ENCODE data around the gene CD6. TPM values are rescaled to one million over a fixed set of nuclear protein-coding genes. Genes with fewer than 3 reads are reported as not detected.

The CD6 gene
- total and polyA plus RNA-seq, 2 experiments from 2014 or later: 0.03 TPM; not detected in 1

DNA sequence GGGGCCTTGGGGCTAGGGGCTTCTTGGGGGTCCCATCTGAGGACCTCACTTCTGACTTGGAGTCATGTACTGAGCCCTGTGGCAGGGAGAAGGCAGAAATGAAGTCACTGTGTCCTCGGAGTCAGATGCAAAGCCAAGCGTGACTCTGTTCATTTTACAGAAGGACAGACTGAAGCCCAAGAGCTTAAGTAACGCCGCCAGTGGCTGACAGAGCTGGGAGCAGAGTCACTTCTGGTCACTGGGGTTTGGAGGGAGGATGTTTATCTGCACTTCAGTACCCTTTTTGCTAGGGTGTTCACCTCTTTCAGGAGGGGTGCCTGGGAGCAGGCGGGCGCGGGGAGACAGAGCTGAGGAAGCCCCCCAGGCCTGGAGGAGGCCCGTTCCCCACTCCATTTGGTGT, 10.7 kb downstream of the CD6 start:
- H2AFZ ChIP-seq: no peak overlapping the region

DNA sequence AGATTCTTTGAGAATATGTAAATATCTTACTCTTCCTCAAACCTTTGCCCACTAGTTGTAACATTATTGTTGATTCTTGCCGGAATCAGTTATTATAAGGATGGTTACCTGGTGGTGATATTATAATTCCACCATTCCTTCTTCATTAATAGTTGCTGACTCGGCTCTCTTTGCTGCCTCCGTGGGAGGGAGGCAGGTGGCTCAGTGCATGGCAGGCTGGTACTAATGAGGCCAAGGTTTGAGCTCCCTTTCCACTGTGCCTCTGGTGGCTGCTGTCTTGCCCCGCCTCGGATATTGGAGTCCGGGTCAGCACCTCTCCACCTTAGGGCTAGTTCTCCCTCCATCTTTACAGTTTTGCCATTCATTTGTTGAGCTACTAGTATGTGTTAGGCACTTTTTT, 12.7 kb downstream of the CD6 start:
- Histone ChIP-seq H3K36me3 (replicated peaks; ENCODE audit: insufficient read depth, low read depth) (no peaks in the 10 kb centered on the region), H3K4me3 (no peak overlapping the region), H4K20me1 (ENCODE audit: insufficient read depth, poor library complexity, severe bottlenecking) (no peaks in the 10 kb centered on the region), H2AFZ (no peak overlapping the region), H3K4me1 (ENCODE audit: insufficient read depth) (no peaks in the 10 kb centered on the region), H3K4me2 (no peak overlapping the region), H3K27me3 (no peaks in the 10 kb centered on the region), H3K79me2 (no peaks in the 10 kb centered on the region), H3K9me2 (replicated peaks; ENCODE audit: insufficient read depth) (no peaks in the 10 kb centered on the region), H3K27ac (no peak overlapping the region), H3K9me3 (ENCODE audit: low read depth) (no peaks in the 10 kb centered on the region)
- no peak for DNase-seq (ENCODE audit: low spot score)
- TF ChIP-seq EZH2 (IDR thresholded peaks at IDR 0.05; ENCODE audit: borderline replicate concordance): no peak
- WGBS (ENCODE audit: low lambda C conversion rate, missing lambda C conversion rate): 74% methylated on average over 6 of the region's 6 CpGs

More for the DNA sequence above, 10.7 kb downstream of the CD6 start:
- H3K36me3 ChIP-seq (replicated peaks; ENCODE audit: insufficient read depth, low read depth): no peaks in the 10 kb centered on the region
- no peaks in the 10 kb centered on the region for H3K4me1 ChIP-seq (ENCODE audit: insufficient read depth)
- H3K27me3 ChIP-seq: no peaks in the 10 kb centered on the region
- no peak for DNase-seq (ENCODE audit: low spot score)
- no peaks in the 10 kb centered on the region for H3K9me3 ChIP-seq (ENCODE audit: low read depth)
- WGBS (ENCODE audit: low lambda C conversion rate, missing lambda C conversion rate): 89% methylated on average over 8 of the region's 8 CpGs
- H4K20me1 ChIP-seq (ENCODE audit: insufficient read depth, poor library complexity, severe bottlenecking): no peaks in the 10 kb centered on the region
- TF ChIP-seq CTCF (IDR thresholded peaks at IDR 0.05; ENCODE audit: poor library complexity): no peak
- TF ChIP-seq EZH2phosphoT487 (IDR thresholded peaks at IDR 0.05; ENCODE audit: low read depth, severe bottlenecking, unreplicated experiment): no peak
- TF ChIP-seq EZH2 (IDR thresholded peaks at IDR 0.05; ENCODE audit: borderline replicate concordance): no peak
- no peaks in the 10 kb centered on the region for H3K79me2 ChIP-seq
- no peak overlapping the region for H3K27ac ChIP-seq
- H3K4me3 ChIP-seq: no peak overlapping the region
- H3K4me2 ChIP-seq: no peak overlapping the region
- no peaks in the 10 kb centered on the region for H3K9me2 ChIP-seq (replicated peaks; ENCODE audit: insufficient read depth)

DNA sequence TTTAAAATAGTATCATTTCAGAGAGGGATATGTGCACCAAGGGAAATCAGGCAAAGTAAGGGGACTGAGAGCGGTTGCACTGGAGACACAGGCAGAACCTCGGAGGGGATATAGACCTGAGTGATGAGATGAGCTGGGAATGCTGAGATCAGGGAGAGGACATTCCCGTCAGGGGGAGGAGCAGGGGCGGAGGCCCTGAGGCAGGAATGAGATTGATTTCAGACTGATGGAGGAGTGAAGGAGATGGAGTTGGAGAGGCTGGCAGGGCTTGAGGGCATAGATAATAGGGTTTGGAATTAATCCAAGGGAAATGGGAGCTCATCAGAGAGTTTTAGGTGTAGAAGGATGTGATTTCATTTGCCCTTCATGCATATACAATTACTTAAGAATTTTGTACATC, 13.2 kb downstream of the CD6 start:
- Histone ChIP-seq H3K27me3 (no peaks in the 10 kb centered on the region), H4K20me1 (ENCODE audit: insufficient read depth, poor library complexity, severe bottlenecking) (no peaks in the 10 kb centered on the region), H3K9me2 (replicated peaks; ENCODE audit: insufficient read depth) (no peaks in the 10 kb centered on the region), H2AFZ (no peak overlapping the region), H3K27ac (no peak overlapping the region), H3K79me2 (no peaks in the 10 kb centered on the region), H3K4me1 (ENCODE audit: insufficient read depth) (no peaks in the 10 kb centered on the region), H3K36me3 (replicated peaks; ENCODE audit: insufficient read depth, low read depth) (no peaks in the 10 kb centered on the region), H3K4me2 (no peak overlapping the region), H3K9me3 (ENCODE audit: low read depth) (no peaks in the 10 kb centered on the region), H3K4me3 (no peak overlapping the region)
- DNase-seq (ENCODE audit: low spot score): no peak
- TF ChIP-seq EZH2phosphoT487 (IDR thresholded peaks at IDR 0.05; ENCODE audit: low read depth, severe bottlenecking, unreplicated experiment) (no peak), CTCF (IDR thresholded peaks at IDR 0.05; ENCODE audit: poor library complexity) (no peak), EZH2 (IDR thresholded peaks at IDR 0.05; ENCODE audit: borderline replicate concordance) (no peak)
- WGBS (ENCODE audit: low lambda C conversion rate, missing lambda C conversion rate): 44% methylated on average over 4 of the region's 4 CpGs

- WGBS (ENCODE audit: low lambda C conversion rate, missing lambda C conversion rate): 82% methylated on average over 2 of the region's 2 CpGs
- Histone ChIP-seq H2AFZ (no peak overlapping the region), H3K4me2 (no peak overlapping the region), H3K79me2 (no peaks in the 10 kb centered on the region), H3K36me3 (replicated peaks; ENCODE audit: insufficient read depth, low read depth) (no peaks in the 10 kb centered on the region), H3K27me3 (no peaks in the 10 kb centered on the region), H3K9me2 (replicated peaks; ENCODE audit: insufficient read depth) (no peaks in the 10 kb centered on the region), H3K4me3 (no peak overlapping the region), H3K27ac (no peak overlapping the region), H3K4me1 (ENCODE audit: insufficient read depth) (no peaks in the 10 kb centered on the region), H3K9me3 (ENCODE audit: low read depth) (no peaks in the 10 kb centered on the region), H4K20me1 (ENCODE audit: insufficient read depth, poor library complexity, severe bottlenecking) (no peaks in the 10 kb centered on the region)
- DNase-seq (ENCODE audit: low spot score): no peak
- TF ChIP-seq EZH2phosphoT487 (IDR thresholded peaks at IDR 0.05; ENCODE audit: low read depth, severe bottlenecking, unreplicated experiment): no peak
- TF ChIP-seq CTCF (IDR thresholded peaks at IDR 0.05; ENCODE audit: poor library complexity): no peak
- TF ChIP-seq EZH2 (IDR thresholded peaks at IDR 0.05; ENCODE audit: borderline replicate concordance): no peak
These were observed 14.0 kb downstream of the CD6 start for GRCh38 chr11:60985501-60985900.
